BJ (cell line): Measurements from ENCODE around the gene LYPD6. TPM values are rescaled to one million over a fixed set of nuclear protein-coding genes. Genes with fewer than 3 reads are reported as not detected.

Source experiments
- CTCF ChIA-PET: fragments of 350-600 bp; formaldehyde crosslinking; extraction: SDS; loops from one replicate; lab custom pipeline; 2021; ENCODE audit warnings: antibody characterized with exemption, inconsistent platforms; lab: Yijun Ruan, JAX
- POLR2A ChIA-PET: fragments of 300-600 bp; sonication (Branson Sonifier 250); formaldehyde crosslinking; extraction: SDS; loops from one replicate; lab custom pipeline; 2021; ENCODE audit warnings: antibody characterized with exemption; lab: Charles Lee
- DNase-seq: peaks from one replicate; pipeline ENCODE4 v3.0.0-alpha.2; 2011; ENCODE audit warnings: low read depth
- H3K27me3 ChIP-seq: 2 replicates; pipeline ENCODE4 v1.6.0; 2011; ENCODE audit warnings: low read length; ENCODE audit not compliant: control insufficient read depth, insufficient read depth
- H3K36me3 ChIP-seq: 2 replicates; pipeline ENCODE4 v1.5.1; 2011; ENCODE audit warnings: low read length; ENCODE audit not compliant: control insufficient read depth, insufficient read depth
- H3K4me3 ChIP-seq: 2 replicates; pipeline ENCODE4 v1.5.1; 2011; ENCODE audit warnings: low read depth, mild to moderate bottlenecking, control low read depth, low read length
- polyA plus RNA-seq: library from polyadenylated mRNA; depleted of rRNA; stranded (reverse); fragments of >200 nt; gene quantifications from 2 replicates; pipeline ENCODE4 v1.2.3, GENCODE V29; 2011
- TF ChIP-seq, protein P1 (sequence below): IDR thresholded peaks from 2 replicates; pipeline ENCODE4 v1.5.1; 2011; ENCODE audit warnings: low read depth, mild to moderate bottlenecking, control low read depth, inconsistent platforms, low read length, moderate library complexity; ENCODE audit not compliant: insufficient read depth

Gene LYPD6
- polyA plus RNA-seq, 1 experiment: 7.1 TPM

DNA sequence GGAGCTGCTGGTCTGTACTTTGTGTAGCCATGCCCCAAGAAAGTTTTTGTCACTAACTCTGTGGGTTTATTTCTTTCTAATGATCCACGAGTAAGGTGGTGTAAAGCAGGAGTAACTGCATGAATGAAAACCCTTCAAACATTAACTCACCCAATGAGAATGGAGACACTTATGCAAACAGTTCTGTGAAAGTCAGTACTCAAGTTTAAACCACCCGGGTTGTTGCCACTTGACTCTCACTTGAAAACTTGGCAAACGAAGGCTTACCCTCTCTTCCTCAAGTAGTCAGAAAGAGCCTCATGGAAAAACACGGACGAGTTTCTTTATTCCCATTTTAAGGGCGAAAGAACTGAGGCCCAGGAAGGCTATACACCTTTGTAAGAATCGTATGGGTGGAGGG, 139.7 kb downstream of the LYPD6 start:
- CTCF ChIA-PET: no interaction called here

DNA sequence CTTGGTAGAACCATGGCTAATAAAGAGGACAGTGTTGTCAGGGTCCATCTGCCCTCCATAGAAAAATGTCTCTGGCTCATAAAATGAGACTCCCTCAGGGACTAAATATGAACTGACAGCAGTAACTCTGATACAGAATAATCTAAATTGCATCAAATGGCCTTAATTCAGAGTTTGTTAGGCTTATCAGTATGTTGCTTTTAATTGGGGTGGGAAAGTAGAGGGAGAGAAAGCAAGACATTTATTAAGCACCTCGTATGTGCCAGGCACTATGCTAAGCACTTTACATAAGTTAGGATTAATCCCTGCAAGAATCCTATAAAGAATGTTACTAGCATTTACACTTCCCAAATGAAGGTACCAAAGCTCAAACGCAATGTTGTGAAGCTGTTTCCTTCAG, 142.0 kb downstream of the LYPD6 start:
- no peak overlapping the region for H3K4me3 ChIP-seq
- H3K27me3 ChIP-seq: no peaks in the 10 kb centered on the region
- H3K36me3 ChIP-seq: no peaks in the 10 kb centered on the region
- POLR2A ChIA-PET: no interaction called here
- TF ChIP-seq, protein P1, sequence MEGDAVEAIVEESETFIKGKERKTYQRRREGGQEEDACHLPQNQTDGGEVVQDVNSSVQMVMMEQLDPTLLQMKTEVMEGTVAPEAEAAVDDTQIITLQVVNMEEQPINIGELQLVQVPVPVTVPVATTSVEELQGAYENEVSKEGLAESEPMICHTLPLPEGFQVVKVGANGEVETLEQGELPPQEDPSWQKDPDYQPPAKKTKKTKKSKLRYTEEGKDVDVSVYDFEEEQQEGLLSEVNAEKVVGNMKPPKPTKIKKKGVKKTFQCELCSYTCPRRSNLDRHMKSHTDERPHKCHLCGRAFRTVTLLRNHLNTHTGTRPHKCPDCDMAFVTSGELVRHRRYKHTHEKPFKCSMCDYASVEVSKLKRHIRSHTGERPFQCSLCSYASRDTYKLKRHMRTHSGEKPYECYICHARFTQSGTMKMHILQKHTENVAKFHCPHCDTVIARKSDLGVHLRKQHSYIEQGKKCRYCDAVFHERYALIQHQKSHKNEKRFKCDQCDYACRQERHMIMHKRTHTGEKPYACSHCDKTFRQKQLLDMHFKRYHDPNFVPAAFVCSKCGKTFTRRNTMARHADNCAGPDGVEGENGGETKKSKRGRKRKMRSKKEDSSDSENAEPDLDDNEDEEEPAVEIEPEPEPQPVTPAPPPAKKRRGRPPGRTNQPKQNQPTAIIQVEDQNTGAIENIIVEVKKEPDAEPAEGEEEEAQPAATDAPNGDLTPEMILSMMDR: no peak
- CTCF ChIA-PET: no interaction called here
- DNase-seq: no peak

More for the DNA sequence above, 139.7 kb downstream of the LYPD6 start:
- no peak for DNase-seq
- Histone ChIP-seq H3K27me3 (no peaks in the 10 kb centered on the region), H3K4me3 (no peak overlapping the region), H3K36me3 (no peaks in the 10 kb centered on the region)
- POLR2A ChIA-PET: no interaction called here
- TF ChIP-seq, protein P1: no peak

DNA sequence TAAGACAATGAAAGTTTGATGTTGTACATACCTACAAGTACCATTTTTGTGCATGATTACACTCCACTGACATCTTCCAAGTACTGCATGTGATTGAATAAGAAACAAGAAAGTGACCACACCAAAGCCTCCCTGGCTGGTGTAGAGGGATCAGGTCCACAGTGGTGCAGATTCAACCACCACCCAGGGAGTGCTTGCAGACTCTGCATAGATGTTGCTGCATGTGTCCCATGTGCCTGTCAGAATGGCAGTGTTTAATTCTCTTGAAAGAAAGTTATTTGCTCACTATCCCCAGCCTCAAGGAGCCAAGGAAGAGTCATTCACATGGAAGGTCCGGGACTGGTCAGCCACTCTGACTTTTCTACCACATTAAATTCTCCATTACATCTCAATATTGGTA, 142.7 kb downstream of the LYPD6 start:
- Histone ChIP-seq H3K27me3 (no peaks in the 10 kb centered on the region), H3K36me3 (no peaks in the 10 kb centered on the region), H3K4me3 (no peak overlapping the region)
- TF ChIP-seq, protein P1: no peak
- POLR2A ChIA-PET: no interaction called here
- no peak for DNase-seq
- CTCF ChIA-PET: no interaction called here

DNA sequence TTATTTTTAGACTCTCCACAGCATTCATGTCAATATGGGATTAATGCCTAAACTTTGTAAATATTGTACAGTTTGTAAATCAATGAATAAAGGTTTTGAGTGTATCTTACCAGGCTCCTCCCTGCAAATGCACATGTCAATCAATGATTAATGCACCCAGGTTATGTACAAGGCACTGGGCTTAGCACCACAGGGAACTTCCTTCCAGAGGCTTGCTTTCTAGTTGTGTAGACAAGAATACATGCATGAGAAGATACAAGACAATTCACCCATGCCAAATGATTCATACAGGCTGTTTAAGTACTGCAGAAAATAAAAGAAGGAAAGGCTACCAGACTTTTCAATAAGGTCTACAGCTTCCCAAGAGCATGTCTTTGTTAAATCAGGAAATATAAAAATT, 143.1 kb downstream of the LYPD6 start:
- Histone ChIP-seq H3K36me3 (no peaks in the 10 kb centered on the region), H3K27me3 (no peaks in the 10 kb centered on the region), H3K4me3 (no peak overlapping the region)
- no peak for DNase-seq
- ChIA-PET POLR2A (no interaction called here), CTCF (no interaction called here)
- TF ChIP-seq, protein P1: no peak

DNA sequence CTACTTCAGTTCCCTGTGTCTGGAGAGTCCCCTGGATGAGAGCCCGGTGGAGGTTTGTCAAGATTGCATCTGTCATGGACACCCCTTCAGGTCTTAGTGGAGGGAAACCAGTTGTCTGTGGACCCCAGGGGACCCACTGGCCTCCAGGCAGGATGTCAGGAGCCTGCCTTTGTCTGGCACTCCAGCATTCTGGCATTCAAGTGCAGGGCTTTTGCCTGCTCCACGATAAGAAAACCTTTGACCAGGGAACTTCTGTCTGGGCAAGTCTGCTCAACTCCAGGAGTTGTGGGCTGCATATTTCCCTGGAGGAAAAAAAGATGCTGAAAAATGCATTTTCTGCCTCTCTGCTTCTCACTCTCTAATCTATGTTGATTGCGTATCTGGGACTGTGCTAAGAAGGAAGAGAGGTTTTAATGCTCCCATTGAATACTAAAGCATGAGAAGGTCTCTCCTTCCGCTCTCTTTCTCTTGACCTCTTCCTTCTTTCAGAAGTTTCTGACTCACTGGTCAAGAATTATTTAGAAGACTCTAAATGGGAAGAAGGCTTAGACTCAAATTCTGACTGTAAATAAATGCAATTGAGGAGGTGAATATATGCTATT, 152.7 kb downstream of the LYPD6 start:
- DNase-seq: no peak
- Histone ChIP-seq H3K27me3 (no peaks in the 10 kb centered on the region), H3K4me3 (no peak overlapping the region), H3K36me3 (no peaks in the 10 kb centered on the region)
- ChIA-PET CTCF (interaction anchor here (1.2 kb wide), 1 partner anchor 9 kb away, joined by 3 read pairs; no protein-coding TSS in a partner anchor), POLR2A (no interaction called here)
- TF ChIP-seq, protein P1: no peak
